GM12878 (cell line): ENCODE results near the gene ZNF629. TPM values are rescaled to one million over a fixed set of nuclear protein-coding genes. Genes with fewer than 3 reads are reported as not detected.

Experiments
- EED ChIP-seq: sonication (generic); IDR thresholded peaks from 2 replicates; pipeline ENCODE4 v1.6.1; 2016; ENCODE audit warnings: antibody characterized with exemption, low read depth
- ELK1 ChIP-seq: IDR thresholded peaks from 2 replicates; pipeline ENCODE4 v1.6.1; 2012; ENCODE audit warnings: low read depth, low read length, improper control_type of control experiment
- KLF5 ChIP-seq: fragments of 450-650 bp; IDR thresholded peaks from 2 replicates; pipeline ENCODE4 v1.6.1; 2014; ENCODE audit warnings: mild to moderate bottlenecking; ENCODE audit not compliant: partially characterized antibody
- PAX5 ChIP-seq: IDR thresholded peaks from 2 replicates; pipeline ENCODE4 v1.6.1; 2011; ENCODE audit warnings: low read depth, low read length, borderline replicate concordance
- RAD51 ChIP-seq: fragments of 450-650 bp; IDR thresholded peaks from 2 replicates; pipeline ENCODE4 v1.6.1; 2016; ENCODE audit warnings: moderate library complexity, mild to moderate bottlenecking, inconsistent platforms
- SUZ12 ChIP-seq: fragments of 200-600 bp; sonication (generic); IDR thresholded peaks from one replicate; pipeline ENCODE4 v1.6.1; 2018; ENCODE audit warnings: antibody characterized with exemption, mild to moderate bottlenecking; ENCODE audit not compliant: unreplicated experiment
- TAF1 ChIP-seq: IDR thresholded peaks from 2 replicates; pipeline ENCODE4 v1.6.1; 2011; ENCODE audit warnings: mild to moderate bottlenecking, low read depth, low read length, borderline replicate concordance
- TCF12 ChIP-seq: IDR thresholded peaks from 2 replicates; pipeline ENCODE4 v1.6.1; 2011; ENCODE audit warnings: low read depth, mild to moderate bottlenecking, low read length
- ZBTB11 ChIP-seq: fragments of 450-650 bp; formaldehyde crosslinking; IDR thresholded peaks from 2 replicates; pipeline ENCODE4 v1.5.0; 2022; ENCODE audit warnings: mild to moderate bottlenecking, missing genetic modification characterization
- polyA plus RNA-seq, 11 experiments: library from polyadenylated mRNA; depleted of rRNA in 4 of 11; unstranded in 6 of 11; stranded (reverse) in 5 of 11; fragments of >200 nt; fragmentation: Nextera tagmentation in 4 of 11; fragmentation: Illumina TruSeq in 1 of 11; extraction: Ambion mirVana in 4 of 11; extraction: Trizol in 1 of 11; gene quantifications; 1 replicate in 1 of 11; 2 replicates in 10 of 11; pipeline versions ENCODE4 v1.2.1 to v1.2.3, GENCODE V29; 2011 to 2016; ENCODE audit warnings: inconsistent platforms in 2 of 11, missing spikeins in 2 of 11, low read depth in 1 of 11
- total RNA-seq, 4 experiments: library from RNA; depleted of rRNA in 3 of 4; stranded (reverse); fragments of >200 nt in 3 of 4; fragmentation: Illumina TruSeq in 1 of 4; extraction: Trizol in 1 of 4; gene quantifications; 2 replicates each; pipeline versions ENCODE4 v1.2.1 to v1.2.3, GENCODE V29; 2013 to 2021
- TF ChIP-seq, protein P1 (sequence below), 3 experiments: IDR thresholded peaks in 2 of 3; conservative IDR thresholded peaks in 1 of 3; 2 replicates each; pipeline ENCODE4 v1.5.1; 2011; ENCODE audit warnings: low read depth in 3 of 3, low read length in 3 of 3, mild to moderate bottlenecking in 3 of 3, control low read depth in 2 of 3, moderate library complexity in 2 of 3, inconsistent platforms in 1 of 3, mixed read lengths in 1 of 3; ENCODE audit not compliant: control insufficient read depth in 2 of 3, insufficient read depth in 1 of 3; ENCODE audit errors: extremely low read depth in 1 of 3
- TF ChIP-seq, protein P2 (sequence below): IDR thresholded peaks from 2 replicates; pipeline ENCODE4 v1.6.1; 2011; ENCODE audit warnings: borderline replicate concordance, low read depth, mild to moderate bottlenecking, moderate library complexity, mixed read lengths, low read length; ENCODE audit not compliant: insufficient read depth; ENCODE audit errors: extremely low read length

The ZNF629 gene
- total and polyA plus RNA-seq, 10 of the 15 experiments (the other 5 are each of a cell fraction or from before 2014, with no cell fraction given): 0.02 to 0.69 (median 0.40) TPM

GRCh38 chr16:30761427-30761927 lies 25.5 kb downstream of the ZNF629 start (continued):
- TF ChIP-seq EED (0 out of 2 replicates have a peak, but pooled peaks have one; percentile 19), PAX5 (no peak), RAD51 (no peak), TCF12 (0 out of 2 replicates have a peak, but pooled peaks have one; percentile 1), KLF5 (no peak), TAF1 (0 out of 2 replicates have a peak, but pooled peaks have one; percentile 19), SUZ12 (no peak), ZBTB11 (CRISPR knock-in tag) (no peak), ELK1 (no peak)
- TF ChIP-seq, protein P1, sequence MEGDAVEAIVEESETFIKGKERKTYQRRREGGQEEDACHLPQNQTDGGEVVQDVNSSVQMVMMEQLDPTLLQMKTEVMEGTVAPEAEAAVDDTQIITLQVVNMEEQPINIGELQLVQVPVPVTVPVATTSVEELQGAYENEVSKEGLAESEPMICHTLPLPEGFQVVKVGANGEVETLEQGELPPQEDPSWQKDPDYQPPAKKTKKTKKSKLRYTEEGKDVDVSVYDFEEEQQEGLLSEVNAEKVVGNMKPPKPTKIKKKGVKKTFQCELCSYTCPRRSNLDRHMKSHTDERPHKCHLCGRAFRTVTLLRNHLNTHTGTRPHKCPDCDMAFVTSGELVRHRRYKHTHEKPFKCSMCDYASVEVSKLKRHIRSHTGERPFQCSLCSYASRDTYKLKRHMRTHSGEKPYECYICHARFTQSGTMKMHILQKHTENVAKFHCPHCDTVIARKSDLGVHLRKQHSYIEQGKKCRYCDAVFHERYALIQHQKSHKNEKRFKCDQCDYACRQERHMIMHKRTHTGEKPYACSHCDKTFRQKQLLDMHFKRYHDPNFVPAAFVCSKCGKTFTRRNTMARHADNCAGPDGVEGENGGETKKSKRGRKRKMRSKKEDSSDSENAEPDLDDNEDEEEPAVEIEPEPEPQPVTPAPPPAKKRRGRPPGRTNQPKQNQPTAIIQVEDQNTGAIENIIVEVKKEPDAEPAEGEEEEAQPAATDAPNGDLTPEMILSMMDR (IDR thresholded peaks at IDR 0.05 in 2 of 3, conservative IDR thresholded peaks at IDR 0.05 in 1 of 3; ENCODE audit: control insufficient read depth in 2 of 3, extremely low read depth in 1 of 3, insufficient read depth in 1 of 3, low read depth in 3 of 3, low read length in 3 of 3): no peak
- TF ChIP-seq, protein P2, sequence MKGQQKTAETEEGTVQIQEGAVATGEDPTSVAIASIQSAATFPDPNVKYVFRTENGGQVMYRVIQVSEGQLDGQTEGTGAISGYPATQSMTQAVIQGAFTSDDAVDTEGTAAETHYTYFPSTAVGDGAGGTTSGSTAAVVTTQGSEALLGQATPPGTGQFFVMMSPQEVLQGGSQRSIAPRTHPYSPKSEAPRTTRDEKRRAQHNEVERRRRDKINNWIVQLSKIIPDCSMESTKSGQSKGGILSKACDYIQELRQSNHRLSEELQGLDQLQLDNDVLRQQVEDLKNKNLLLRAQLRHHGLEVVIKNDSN: no peak
